Vagina (tissue), 2 donors: Measurements from ENCODE around the gene MFSD8.

Experiments
- POLR2A ChIP-seq, 2 donors: fragments of 450-650 bp; IDR thresholded peaks; one replicate each; pipeline ENCODE4 v1.6.1; 2017; ENCODE audit warnings: antibody characterized with exemption in 2 of 2, mild to moderate bottlenecking in 2 of 2, moderate library complexity in 2 of 2
- POLR2AphosphoS5 ChIP-seq, 2 donors: sonication (generic); formaldehyde crosslinking; IDR thresholded peaks; one replicate each; pipeline ENCODE4 v1.9.0; 2017; ENCODE audit warnings: antibody characterized with exemption in 2 of 2, mild to moderate bottlenecking in 2 of 2, low read depth in 1 of 2; ENCODE audit not compliant: insufficient read depth in 1 of 2
- TF ChIP-seq, protein P1 (sequence below), 3 experiments: fragments of 450-650 bp in 2 of 3; fragments of 200-600 bp in 1 of 3; sonication (generic) in 1 of 3; IDR thresholded peaks; one replicate each; pipeline ENCODE4 v1.5.1; 2017 to 2019; ENCODE audit warnings: antibody characterized with exemption in 3 of 3, mild to moderate bottlenecking in 2 of 3, moderate library complexity in 2 of 3

- TF ChIP-seq, protein P1, sequence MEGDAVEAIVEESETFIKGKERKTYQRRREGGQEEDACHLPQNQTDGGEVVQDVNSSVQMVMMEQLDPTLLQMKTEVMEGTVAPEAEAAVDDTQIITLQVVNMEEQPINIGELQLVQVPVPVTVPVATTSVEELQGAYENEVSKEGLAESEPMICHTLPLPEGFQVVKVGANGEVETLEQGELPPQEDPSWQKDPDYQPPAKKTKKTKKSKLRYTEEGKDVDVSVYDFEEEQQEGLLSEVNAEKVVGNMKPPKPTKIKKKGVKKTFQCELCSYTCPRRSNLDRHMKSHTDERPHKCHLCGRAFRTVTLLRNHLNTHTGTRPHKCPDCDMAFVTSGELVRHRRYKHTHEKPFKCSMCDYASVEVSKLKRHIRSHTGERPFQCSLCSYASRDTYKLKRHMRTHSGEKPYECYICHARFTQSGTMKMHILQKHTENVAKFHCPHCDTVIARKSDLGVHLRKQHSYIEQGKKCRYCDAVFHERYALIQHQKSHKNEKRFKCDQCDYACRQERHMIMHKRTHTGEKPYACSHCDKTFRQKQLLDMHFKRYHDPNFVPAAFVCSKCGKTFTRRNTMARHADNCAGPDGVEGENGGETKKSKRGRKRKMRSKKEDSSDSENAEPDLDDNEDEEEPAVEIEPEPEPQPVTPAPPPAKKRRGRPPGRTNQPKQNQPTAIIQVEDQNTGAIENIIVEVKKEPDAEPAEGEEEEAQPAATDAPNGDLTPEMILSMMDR (IDR thresholded peaks at IDR 0.05) = no peak
- TF ChIP-seq POLR2AphosphoS5 (IDR thresholded peaks at IDR 0.05; ENCODE audit: insufficient read depth in 1 of 2, low read depth in 1 of 2) (no peak), POLR2A (IDR thresholded peaks at IDR 0.05) (no peak)
Measured at GRCh38 chr4:127985989-127986388, 21.0 kb upstream of the MFSD8 start.
